SU-DHL-6 (cell line): ENCODE data around the gene PPP1R3E.
"Not testable (repeated sequence)": the region's sequence is repeated elsewhere in the genome, so short reads cannot be mapped to it uniquely, and the experiment has no call there.

Source experiments
- H2AFZ ChIP-seq: fragments of 200-600 bp; sonication (generic); 2 replicates; pipeline ENCODE4 v1.6.1; 2014; ENCODE audit warnings: low read depth, mild to moderate bottlenecking, moderate library complexity, mixed read lengths, antibody characterized with exemption, low read length; ENCODE audit not compliant: severe bottlenecking
- H3F3A ChIP-seq: fragments of 200-600 bp; shearing (Covaris generic); 2 replicates; pipeline ENCODE4 v1.6.0; 2016; ENCODE audit warnings: antibody characterized with exemption, mild to moderate bottlenecking; ENCODE audit not compliant: insufficient read depth
- H3K27ac ChIP-seq: fragments of 200-600 bp; sonication (generic); 2 replicates; pipeline ENCODE4 v1.5.1; 2016; ENCODE audit warnings: low read depth, mild to moderate bottlenecking, low read length, moderate library complexity, mixed read lengths
- H3K27me3 ChIP-seq: fragments of 200-600 bp; sonication (generic), shearing (Covaris generic); 2 replicates; pipeline ENCODE4 v1.6.0; 2014; ENCODE audit warnings: mild to moderate bottlenecking, low read length
- H3K36me3 ChIP-seq: fragments of 200-600 bp; sonication (generic); 2 replicates; pipeline ENCODE4 v1.6.1; 2014; ENCODE audit warnings: mild to moderate bottlenecking, low read length, mixed read lengths
- H3K4me2 ChIP-seq: fragments of 300-600, 200-600 bp; shearing (Covaris generic), sonication (generic); 2 replicates; pipeline ENCODE4 v1.6.0; 2014; ENCODE audit warnings: low read length, low read depth, mild to moderate bottlenecking; ENCODE audit not compliant: poor library complexity, severe bottlenecking
- H3K4me3 ChIP-seq: fragments of 200-600 bp; sonication (generic); 2 replicates; pipeline ENCODE4 v1.5.1; 2014; ENCODE audit warnings: antibody characterized with exemption, low read length, mild to moderate bottlenecking, mixed read lengths; ENCODE audit not compliant: insufficient read depth, poor library complexity, severe bottlenecking
- H3K79me2 ChIP-seq: fragments of 200-600 bp; sonication (generic); 2 replicates; pipeline ENCODE4 v1.6.1; 2014; ENCODE audit warnings: mild to moderate bottlenecking, low read length, moderate library complexity; ENCODE audit not compliant: insufficient read depth
- H3K9ac ChIP-seq: fragments of 200-600 bp; sonication (generic); 2 replicates; pipeline ENCODE4 v1.7.0; 2014; ENCODE audit warnings: mild to moderate bottlenecking, low read length
- H3K9me2 ChIP-seq: fragments of 200-600 bp; sonication (generic); replicated peaks from 2 replicates; pipeline ENCODE4 v1.6.1; 2014; ENCODE audit warnings: low read length; ENCODE audit not compliant: insufficient read depth
- H3K9me3 ChIP-seq: fragments of 200-600 bp; sonication (generic); 2 replicates; pipeline ENCODE4 v1.6.1; 2014; ENCODE audit warnings: low read length, mixed read lengths; ENCODE audit not compliant: insufficient read depth
- H4K20me1 ChIP-seq: fragments of 200-600 bp; sonication (generic); 2 replicates; pipeline ENCODE4 v1.6.1; 2014; ENCODE audit warnings: low read depth, mild to moderate bottlenecking, antibody characterized with exemption, low read length, moderate library complexity, mixed read lengths
- CTCF ChIP-seq: fragments of 200-600 bp; sonication (generic); IDR thresholded peaks from one replicate; pipeline ENCODE4 v1.5.1; 2017; ENCODE audit warnings: antibody characterized with exemption, mild to moderate bottlenecking, low read length, moderate library complexity; ENCODE audit not compliant: insufficient read depth, poor library complexity, severe bottlenecking
- EZH2phosphoT487 ChIP-seq: fragments of 200-600 bp; sonication (generic), shearing (Covaris generic); conservative IDR thresholded peaks from 2 replicates; pipeline ENCODE4 v1.6.1; 2018; ENCODE audit warnings: mild to moderate bottlenecking, antibody characterized with exemption, low read length, moderate library complexity, mixed read lengths

The PPP1R3E gene

GRCh38 chr14:23285530-23286019, 17.1 kb downstream of the PPP1R3E start:
- Histone ChIP-seq H3K9ac (peak overlapping the region; percentile 91), H2AFZ (peak overlapping the region; percentile 86), H3K4me2 (peak overlapping the region; percentile 92), H3K4me3 (peak overlapping the region; percentile 90), H3K27me3 (no peaks in the 10 kb centered on the region), H3K36me3 (no peaks in the 10 kb centered on the region), H3K9me3 (no peaks in the 10 kb centered on the region), H3K9me2 (no peaks in the 10 kb centered on the region), H4K20me1 (no peaks in the 10 kb centered on the region), H3K27ac (0 out of 2 replicates have a peak overlapping the region, but pooled peaks have one; percentile 27), H3K79me2 (peaks cover 21% of the 10 kb centered on the region), H3F3A (no peaks in the 10 kb centered on the region)
- no peak for TF ChIP-seq CTCF
- TF ChIP-seq EZH2phosphoT487: no peak

DNA sequence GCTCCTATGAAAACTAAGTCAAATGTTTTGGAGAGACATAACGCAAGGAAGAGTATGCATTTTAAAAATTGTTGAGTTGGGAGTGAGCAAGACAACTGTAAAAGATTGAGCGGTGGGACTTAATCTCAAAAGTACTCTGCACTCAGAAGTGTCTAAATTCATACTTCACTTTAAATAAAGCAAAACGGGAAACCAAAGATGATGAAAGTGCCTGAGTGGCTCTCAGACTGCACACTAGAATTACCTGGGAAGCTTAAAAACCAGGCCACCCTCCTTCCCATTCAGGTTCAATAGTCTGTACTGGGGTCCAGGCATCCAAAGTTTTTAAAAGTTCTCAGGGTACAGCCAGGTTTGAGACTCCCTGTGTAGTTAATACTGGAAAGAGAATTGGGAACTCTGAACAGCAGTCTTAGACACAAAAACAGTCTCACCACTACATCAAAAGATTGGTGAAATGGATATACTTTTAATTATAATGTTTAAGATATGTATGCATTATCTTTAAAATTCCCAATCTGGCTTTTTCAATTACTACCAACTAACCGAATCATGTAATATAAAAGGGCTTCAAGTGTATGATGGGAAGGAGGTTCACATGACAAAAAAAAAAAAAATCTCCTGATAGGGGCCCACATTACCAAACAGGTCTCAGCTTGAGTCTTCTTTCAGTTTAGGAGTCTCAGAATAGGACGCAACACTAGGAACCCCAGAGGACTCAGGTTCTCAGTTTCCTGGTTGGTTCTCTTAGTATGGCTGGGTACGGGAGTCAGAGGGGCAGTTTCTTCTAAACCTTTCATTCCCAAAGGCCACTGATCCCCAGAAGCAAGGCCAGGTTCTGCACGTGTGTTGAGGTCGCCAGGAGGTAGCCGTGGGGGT, 17.8 kb downstream of the PPP1R3E start:
- H3K4me3 ChIP-seq: peak overlapping the region; percentile 90
- H3K79me2 ChIP-seq: peaks cover 21% of the 10 kb centered on the region
- H3K9ac ChIP-seq: peak overlapping the region; percentile 91
- 0 out of 2 replicates have a peak overlapping the region, but pooled peaks have one; percentile 4 for H3K27ac ChIP-seq
- no peaks in the 10 kb centered on the region for H4K20me1 ChIP-seq
- H3K27me3 ChIP-seq: no peaks in the 10 kb centered on the region
- TF ChIP-seq CTCF: no peak
- no peak for TF ChIP-seq EZH2phosphoT487
- H3K4me2 ChIP-seq: peak overlapping the region; percentile 92
- H2AFZ ChIP-seq: peak overlapping the region; percentile 86
- H3K9me2 ChIP-seq: no peaks in the 10 kb centered on the region
- no peaks in the 10 kb centered on the region for H3K9me3 ChIP-seq
- no peaks in the 10 kb centered on the region for H3F3A ChIP-seq
- H3K36me3 ChIP-seq: no peaks in the 10 kb centered on the region

- Histone ChIP-seq H3K4me3 (no peak overlapping the region), H3F3A (no peaks in the 10 kb centered on the region), H3K9me3 (no peaks in the 10 kb centered on the region), H3K9me2 (no peaks in the 10 kb centered on the region), H3K79me2 (peaks cover 21% of the 10 kb centered on the region), H3K4me2 (no peak overlapping the region), H2AFZ (no peak overlapping the region), H4K20me1 (no peaks in the 10 kb centered on the region), H3K27me3 (no peaks in the 10 kb centered on the region), H3K9ac (no peak overlapping the region), H3K36me3 (no peaks in the 10 kb centered on the region), H3K27ac (no peak overlapping the region)
- TF ChIP-seq EZH2phosphoT487 (no peak), CTCF (no peak)
Measured at GRCh38 chr14:23281247-23281646, 21.4 kb downstream of the PPP1R3E start.

- not testable (repeated sequence) for H3K4me2 ChIP-seq, H2AFZ ChIP-seq, H3K4me3 ChIP-seq, H3K9me3 ChIP-seq, H3K9ac ChIP-seq, H4K20me1 ChIP-seq, H3K9me2 ChIP-seq, H3K36me3 ChIP-seq, H3K27me3 ChIP-seq, H3K27ac ChIP-seq, H3F3A ChIP-seq, H3K79me2 ChIP-seq
Measured at GRCh38 chr14:23277928-23278327, 24.7 kb downstream of the PPP1R3E start.
